IPS DF 4.7 (cell line): ENCODE results near the gene BARHL2.

ENCODE experiments used
- DNase-seq: peaks from one replicate; pipeline ENCODE4 v3.0.0-alpha.2; 2013; ENCODE audit warnings: low spot score; ENCODE audit errors: extremely low read depth

The BARHL2 gene

GRCh38 chr1:90724926-90725656, 8.0 kb upstream of the BARHL2 start:
- DNase-seq: no peak

- no peak for DNase-seq
Measured at GRCh38 chr1:90724361-90724760, 7.3 kb upstream of the BARHL2 start.

GRCh38 chr1:90723590-90724108, 6.5 kb upstream of the BARHL2 start:
- DNase-seq: no peak

GRCh38 chr1:90722874-90723589, 5.9 kb upstream of the BARHL2 start:
- DNase-seq: no peak

- DNase-seq: no peak
Measured at GRCh38 chr1:90721210-90722194, 4.4 kb upstream of the BARHL2 start.

GRCh38 chr1:90720145-90720636, 3.1 kb upstream of the BARHL2 start:
- DNase-seq: no peak

- DNase-seq: no peak
Measured at GRCh38 chr1:90719330-90720144, 2.4 kb upstream of the BARHL2 start.

GRCh38 chr1:90718411-90719329, 1.6 kb upstream of the BARHL2 start:
- no peak for DNase-seq

- DNase-seq: no peak
Measured at GRCh38 chr1:90717665-90718410, 736 bp upstream of the BARHL2 start.

- DNase-seq: no peak
Measured at GRCh38 chr1:90717356-90717664, 208 bp upstream of the BARHL2 start.

- DNase-seq: no peak
Measured at GRCh38 chr1:90716243-90716551, 905 bp downstream of the BARHL2 start.

GRCh38 chr1:90715309-90715708, 1.8 kb downstream of the BARHL2 start:
- no peak for DNase-seq

GRCh38 chr1:90714521-90714951, 2.6 kb downstream of the BARHL2 start:
- no peak for DNase-seq

- no peak for DNase-seq
Measured at GRCh38 chr1:90713741-90714509, 3.2 kb downstream of the BARHL2 start.

GRCh38 chr1:90712915-90713730, 4.0 kb downstream of the BARHL2 start:
- no peak for DNase-seq

GRCh38 chr1:90712153-90712856, 4.8 kb downstream of the BARHL2 start:
- no peak for DNase-seq

GRCh38 chr1:90711696-90712095, 5.4 kb downstream of the BARHL2 start:
- no peak for DNase-seq
